ENCODE results near the gene HAO2. TPM values are rescaled to one million over a fixed set of nuclear protein-coding genes. Genes with fewer than 3 reads are reported as not detected.
"Not testable (repeated sequence)": the region's sequence is repeated elsewhere in the genome, so short reads cannot be mapped to it uniquely, and the experiment has no call there.

Gene HAO2
- polyA plus RNA-seq, 10 donors, result 0.16 to 0.39 (median 0.22) TPM; not detected in 5

DNA sequence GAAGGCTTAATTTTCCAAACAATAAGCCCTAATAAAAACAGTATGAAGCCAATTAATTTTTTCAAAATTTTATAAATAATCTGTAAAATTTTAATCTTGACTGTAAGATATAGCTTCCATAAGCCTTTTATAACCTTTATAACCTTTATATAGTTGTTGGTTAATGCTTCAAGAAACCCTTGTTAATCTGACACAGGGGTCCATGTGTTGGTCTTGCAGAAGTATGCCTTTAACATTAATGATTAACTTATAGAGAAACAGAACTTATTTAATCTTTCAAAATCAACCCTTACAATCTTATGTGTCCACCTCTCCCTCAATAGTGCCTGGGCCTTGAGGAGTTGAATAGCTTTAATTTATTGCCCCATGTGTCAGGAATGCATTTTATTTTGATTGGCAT, 23.2 kb upstream of the HAO2 start:
- DNase-seq, result no peak

DNA sequence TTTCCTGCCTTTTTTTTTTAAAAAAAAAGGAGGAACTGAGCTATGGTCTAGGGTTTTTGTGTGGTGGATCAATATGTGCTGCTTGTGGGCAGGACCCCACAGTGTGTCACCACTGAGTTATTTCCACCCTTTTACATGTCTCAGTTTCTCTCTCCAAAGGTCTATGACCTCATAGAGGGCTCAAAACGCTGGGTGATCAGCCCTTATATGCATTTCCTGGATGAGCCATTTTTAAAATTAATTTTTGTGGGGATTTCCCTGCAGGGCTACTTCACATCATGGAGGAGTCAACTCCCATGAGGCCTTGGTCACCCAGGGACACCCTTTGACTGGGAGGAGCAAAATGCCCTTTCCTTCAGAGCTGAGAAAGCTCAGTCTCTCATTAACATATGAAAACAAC, 20.7 kb upstream of the HAO2 start:
- no peak for DNase-seq

DNA sequence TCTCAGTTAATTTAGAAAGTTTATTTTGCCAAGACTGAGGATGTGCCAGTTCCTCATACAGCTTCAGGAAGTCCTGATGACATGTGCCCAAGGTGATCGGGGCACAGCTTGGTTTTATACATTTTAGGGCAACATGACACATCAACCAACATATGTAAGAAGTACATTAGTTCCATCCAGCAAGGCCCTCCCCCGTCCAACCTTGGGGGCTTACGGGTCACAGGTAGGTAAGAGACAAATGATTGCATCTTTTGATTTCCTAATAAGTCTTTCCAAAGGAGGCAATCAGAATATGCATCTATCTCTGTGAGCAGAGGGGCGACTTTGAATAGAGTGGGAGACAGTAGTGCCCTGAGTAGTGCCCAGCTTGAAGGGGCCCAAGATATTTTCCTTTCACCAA, 19.6 kb upstream of the HAO2 start:
- DNase-seq, result no peak

DNA sequence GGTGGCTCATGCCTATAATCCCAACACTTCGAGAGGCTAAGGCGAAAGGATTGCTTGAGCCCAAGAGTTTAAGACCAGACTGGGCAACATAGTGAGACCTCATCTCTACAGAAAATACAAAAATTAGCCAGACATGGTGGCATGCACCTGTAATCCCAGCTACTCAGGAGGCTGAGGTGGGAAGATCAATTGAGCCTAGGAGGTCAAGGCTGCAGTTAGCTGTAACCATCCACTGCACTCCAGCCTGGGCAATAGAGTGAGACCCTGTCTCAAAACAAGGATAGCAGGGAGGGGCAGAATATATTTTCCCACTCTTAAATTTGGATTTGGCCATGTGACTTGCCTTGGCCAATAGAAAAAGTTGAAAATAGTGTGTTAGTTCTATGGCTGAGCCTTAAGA, 17.7 kb upstream of the HAO2 start:
- DNase-seq, result not testable (repeated sequence)

DNA sequence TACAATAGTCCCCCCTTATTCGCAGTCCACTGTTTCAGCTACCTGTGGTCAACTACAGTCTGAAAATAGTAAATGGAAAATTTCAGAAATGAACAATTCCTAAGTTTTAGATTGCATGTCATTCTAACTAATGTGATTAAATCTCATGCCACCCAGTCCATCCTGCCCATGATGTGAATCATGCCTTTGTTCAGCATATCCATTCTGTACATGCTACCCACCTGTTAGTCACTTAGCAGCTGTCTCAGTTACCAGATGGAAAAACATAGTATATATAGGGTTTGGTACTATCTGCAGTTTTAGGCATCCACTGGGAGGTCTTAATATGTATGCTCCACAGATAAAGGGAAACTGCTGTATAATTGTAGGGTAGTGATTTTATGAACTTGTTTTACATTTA, 16.6 kb upstream of the HAO2 start:
- DNase-seq, result no peak

DNA sequence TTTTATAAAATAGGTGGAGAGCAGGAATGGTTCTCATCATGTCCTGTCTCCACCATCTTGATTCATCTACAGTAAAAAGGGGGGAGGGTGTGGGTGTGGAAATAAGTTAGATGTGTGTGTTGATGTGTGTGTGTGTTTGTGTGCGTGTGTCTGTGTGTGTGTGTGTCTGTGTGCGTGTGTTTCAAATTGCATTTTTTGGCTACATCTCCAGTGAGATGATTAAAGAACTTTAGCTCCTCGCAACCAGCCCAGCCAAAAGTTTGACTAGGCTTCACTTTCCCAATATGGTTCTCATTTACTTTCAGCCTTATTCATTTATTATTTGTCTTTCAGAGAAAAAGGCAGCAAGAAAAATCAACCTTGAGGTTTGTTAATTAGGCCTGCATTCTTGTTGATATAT, 14.7 kb upstream of the HAO2 start:
- no peak for DNase-seq

DNA sequence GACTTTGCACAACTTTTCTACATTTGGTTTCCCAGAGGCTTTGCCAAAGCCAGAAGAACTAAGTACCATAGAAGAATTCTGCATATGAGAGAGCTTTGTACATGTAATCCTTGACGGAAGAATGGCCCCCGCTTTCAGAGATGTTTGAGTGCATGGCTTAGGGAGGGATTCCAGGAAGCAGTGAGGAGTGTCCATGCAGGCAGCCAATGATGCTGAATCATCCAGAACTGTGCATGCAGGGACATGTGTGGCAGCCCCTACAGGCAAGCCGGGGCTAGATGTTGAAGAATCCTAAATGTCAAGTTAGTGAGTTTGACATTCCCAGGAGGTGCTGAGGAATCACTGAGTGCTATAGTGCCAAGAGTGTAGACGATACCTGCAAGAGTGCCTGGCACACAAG, 9.9 kb upstream of the HAO2 start:
- DNase-seq, result peak in 2 of 3 donors; percentile 16 to 52

DNA sequence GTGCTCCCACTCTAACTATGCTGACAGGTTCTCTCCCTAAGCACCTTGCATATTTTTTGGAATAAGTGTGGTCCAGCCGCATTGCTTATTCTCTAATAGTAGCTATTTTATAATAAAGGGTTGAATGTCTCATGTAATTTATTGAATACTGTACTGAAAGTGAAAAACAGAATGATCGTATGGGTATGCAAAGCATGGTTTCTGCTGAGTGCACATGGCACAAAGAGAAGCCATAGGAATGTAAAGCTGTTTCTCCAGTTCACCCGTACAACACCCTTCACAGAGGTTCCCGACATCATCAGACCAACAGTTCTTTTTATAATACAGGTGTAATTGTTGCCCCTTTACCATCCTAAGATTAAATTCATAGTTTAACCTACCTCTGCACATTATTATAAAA, 8.9 kb upstream of the HAO2 start:
- no peak for DNase-seq

DNA sequence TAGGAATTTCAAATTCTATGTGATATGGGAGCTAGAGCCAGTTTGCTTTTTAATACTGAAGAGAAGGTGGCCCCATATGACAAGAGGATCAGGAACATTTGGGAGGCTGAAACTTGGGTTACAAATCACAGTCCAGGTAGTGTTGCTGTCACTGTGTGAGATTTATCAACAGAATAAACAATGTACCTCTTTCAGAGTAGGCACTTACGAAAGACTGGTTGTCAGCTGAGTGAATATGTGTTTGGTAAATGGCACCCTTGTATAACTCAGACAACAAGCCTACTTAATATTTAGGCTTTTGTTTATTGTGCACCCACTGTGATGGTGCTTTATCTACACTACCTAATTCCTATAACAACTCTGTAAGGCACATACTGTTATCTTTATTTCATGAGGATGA, 7.4 kb upstream of the HAO2 start:
- DNase-seq, result no peak

DNA sequence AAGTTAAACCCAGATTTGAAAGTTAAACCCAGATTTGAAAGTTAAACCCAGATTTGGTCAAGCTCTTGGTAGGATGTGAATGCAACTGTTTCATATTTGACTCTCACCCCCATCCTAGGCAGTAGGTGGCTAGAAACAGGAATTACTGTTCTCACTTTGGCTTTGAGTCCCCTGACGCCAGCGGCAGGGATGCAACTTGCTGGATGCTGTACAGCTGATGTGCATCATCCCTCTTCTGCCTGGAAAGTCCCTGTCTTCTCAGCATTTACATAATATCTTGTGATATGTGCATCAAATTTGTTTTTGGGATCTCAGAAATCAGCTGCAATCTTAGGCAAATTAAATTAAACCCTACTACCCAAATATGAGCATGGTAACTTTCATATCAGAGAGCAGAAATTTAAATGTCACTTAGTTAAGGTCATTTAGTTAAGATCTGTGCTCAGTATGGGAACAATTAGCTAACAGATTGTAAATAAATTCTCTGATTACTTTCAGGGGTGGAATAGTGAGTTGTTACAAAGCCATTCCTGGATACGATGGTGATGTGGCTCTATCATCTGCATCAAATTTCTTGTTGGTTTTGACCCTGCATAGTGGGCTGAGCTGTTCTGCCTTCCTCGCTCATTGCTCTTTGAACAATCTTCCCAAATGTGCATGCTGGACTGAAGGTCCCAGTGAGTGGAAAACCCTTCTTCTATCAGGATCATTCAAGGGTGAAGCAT, 6.8 kb upstream of the HAO2 start:
- no peak for DNase-seq

DNA sequence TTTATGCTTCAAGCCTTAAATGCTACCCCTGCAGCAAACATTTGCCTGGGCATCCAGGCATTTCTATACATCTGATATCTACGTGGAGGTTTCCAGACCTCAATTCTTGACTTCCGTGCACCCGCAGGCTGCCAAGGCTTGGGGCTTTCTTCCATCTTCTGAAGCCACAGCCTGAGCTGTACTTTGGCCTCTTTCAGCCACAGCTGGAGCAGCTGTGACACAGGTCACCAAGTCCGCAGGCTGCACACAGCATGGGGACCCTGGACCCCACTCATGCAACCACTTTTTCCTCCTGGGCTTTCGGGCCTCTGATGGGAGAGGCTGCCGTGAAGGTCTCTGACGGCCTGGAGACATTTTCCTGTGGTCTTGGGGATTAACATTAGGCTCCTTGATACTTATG, 5.4 kb upstream of the HAO2 start:
- no peak for DNase-seq

DNA sequence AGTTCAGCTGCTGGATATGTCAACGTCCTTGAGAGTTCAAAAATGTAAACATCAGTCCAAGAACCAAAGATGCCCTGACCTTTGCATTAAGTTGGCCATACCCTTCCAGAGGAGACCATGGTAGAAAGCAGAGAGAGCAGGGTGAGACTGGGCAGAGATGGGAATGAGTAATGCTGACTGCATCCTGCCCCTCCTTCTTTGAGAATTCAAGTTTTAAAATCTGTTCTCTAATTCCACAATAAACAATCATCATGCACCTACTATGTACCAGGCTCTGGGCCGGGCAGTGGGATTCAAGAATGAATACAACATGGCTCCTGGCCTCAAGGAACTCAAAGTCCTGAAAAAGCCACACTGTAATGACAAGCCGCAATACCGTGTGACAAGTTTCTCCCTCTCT, 3.9 kb upstream of the HAO2 start:
- no peak for DNase-seq

DNA sequence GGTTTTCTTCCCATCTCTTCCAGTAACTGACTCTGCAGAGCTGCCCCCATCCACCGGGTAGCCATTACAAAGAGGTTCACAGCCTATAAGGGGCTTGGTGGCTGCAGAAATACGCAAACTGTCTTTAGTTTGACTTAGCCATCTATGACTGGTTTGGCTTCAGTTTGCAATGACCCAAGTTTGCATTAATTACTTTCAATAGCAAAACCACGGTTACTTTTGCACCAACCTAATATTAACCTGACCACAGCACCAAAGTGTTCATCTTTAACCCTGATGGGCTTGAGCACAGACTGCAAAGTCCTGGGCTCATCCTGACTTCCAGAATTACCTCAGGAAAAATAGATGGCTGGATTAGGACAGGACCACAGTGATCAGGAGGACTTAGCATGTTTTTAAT, 2.2 kb upstream of the HAO2 start:
- no peak for DNase-seq

DNA sequence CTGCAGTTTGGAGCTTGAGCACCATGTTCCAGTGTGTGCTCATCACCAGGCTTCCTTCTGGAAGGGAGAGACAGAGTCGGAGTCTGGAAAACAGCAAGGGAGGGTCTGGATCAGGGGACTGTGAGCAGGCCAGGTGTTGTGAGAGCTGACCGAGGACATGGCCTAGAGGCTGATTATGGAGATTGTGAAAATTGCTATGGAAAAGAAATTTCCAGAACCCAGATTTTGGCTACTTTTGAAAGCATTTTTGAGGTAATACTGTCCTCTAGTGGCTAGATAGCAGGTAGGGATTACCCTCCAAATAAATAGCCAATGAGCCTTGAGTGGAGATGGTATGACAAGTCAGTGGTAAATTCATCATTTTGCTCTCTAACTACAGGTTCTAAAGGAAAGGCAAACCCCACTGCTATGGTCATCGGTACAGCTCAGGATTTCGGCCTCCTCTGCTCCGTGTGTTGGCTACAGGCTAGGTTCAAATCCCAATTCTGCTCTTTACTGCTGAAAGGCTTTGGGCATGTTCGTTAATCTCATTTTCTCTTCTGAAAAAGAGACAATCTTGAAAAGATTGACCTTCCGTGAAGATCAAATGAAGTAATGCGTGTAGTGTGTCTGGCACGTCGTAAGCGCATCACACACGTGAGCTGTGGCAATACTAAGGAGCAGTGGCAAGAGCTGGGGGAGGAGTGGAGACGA, 1.0 kb upstream of the HAO2 start:
- DNase-seq, result peak; percentile 49 to 72 (median 51)

DNA sequence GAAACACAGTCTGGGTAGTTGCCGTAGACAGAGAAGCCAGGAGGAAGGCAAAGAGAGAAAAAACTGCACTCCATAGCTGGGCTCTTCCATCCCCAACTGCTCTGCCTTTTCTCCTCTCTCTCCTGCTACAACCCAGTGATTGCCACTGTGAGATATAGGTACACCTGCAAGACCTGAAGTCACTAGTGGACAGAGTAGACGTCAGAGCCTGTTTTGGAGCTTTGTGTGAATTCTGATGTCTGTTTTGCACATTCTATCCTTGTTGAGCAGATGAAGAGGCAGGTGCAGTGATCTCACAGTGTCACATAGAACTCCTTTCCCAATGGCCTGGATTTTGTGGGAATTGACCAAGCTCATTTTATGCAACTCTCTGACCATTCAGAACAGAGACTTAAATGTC, 2.2 kb downstream of the HAO2 start:
- no peak for DNase-seq

DNA sequence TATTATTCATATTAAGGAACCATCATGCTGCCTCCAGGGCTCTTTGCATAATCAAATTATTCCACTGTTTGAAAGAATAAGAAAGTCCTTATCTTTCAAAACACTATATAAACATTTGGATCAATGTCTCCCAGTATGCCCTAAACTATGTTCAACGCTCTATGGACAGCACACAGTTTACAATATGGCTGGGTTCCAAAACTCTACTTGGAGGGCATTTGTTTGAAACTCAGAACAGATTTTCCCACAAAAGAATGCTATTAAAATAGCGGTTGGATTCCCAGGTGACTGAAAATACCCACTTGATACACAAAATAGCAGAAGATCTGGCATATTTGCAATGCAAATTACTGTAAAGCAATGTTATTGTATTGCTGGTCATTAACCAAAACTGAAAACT, 3.2 kb downstream of the HAO2 start:
- DNase-seq, result no peak

DNA sequence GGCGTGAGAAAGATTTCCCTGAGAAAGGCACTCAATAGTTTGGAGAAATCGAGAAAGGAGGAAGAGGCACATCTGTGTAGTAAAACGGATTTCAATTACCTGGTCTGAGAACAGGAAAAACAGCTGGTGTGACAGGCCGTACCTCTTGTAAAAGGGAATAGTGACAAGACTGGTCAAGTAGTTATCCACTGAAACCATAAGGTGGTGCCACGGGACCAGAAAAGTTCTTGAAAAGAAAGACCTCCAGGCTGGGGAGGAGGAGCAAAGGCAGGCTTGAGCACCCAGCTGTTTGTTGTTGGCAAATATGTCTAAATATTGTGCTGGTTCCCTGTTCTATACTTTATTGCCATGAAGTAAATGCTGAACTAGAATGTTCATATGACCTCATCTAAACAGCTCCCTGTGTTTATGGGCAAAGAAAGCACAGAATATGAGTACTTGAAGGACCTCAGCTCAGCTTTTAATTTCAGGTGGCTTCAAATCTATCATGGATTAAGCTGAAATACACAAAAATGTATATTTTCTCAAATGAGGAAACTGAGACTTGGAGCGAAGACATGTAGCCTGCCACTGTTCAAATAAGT, 4.0 kb downstream of the HAO2 start:
- peak; percentile 47 to 79 (median 58) for DNase-seq

DNA sequence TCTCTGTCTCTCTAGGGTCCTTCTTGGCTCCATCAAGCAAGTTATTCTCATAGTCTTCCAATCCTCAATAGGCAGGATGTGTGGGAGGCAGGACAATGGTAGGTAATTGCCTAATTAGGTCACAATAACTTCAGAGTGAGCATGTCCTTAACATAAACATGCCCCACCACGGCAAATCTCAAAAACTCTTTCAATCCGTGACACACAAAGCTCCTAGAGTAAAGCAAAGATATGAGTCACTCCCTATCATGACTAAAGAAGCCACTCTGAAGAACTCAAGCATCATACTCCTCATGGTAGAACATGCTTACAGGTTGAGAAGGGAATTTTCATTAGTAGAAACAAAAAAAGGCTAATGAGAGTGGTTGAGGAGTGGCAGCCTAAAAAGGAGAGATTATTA, 4.9 kb downstream of the HAO2 start:
- DNase-seq, result no peak

DNA sequence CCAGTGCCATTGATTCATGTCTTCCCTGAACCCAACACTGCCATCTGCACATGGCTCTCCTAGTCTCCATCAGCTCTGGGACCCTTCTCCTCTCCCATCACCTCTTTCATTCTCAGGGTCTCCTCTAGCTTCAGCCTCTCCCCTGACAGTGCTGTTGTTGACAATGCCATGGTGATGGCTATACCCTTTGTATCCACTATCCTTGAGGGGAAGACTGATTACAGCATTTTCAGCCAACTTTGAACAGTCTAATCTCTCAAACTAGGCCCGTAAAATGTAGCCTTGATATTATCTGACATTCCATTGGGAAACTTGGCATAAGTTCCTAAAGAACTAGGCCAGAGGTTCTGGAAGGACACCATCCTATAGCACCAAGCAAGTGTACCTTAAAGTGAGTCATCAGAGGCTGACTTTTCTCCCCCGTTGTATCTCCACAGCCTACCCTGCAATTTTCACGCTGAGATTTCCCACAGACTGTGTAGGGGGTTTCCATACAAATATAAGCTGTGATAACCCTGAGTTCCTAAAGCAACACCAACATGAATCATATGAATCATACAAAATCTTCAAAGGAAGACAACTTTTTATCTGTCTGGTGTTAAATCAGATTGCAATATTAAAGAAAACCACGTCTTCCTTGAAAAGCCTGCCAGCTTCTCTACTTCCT, 5.8 kb downstream of the HAO2 start:
- no peak for DNase-seq

DNA sequence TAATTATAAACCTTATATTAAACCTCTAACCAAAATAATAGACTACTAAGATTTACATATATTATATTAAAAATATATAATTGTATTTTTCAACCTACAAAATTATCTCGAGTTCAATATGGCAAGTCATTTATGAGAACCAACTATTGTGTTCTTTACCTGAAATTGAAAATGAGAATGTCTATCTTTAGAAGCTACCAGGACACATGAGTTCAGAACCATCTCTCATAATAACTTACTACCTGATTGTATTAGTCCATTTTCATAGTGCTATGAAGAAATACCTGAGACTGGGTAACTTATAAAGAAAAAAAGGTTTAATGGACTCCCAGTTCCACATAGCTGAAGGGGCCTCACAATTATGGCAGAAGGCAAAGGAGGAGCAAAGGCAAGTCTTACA, 6.8 kb downstream of the HAO2 start:
- DNase-seq, result no peak

DNA sequence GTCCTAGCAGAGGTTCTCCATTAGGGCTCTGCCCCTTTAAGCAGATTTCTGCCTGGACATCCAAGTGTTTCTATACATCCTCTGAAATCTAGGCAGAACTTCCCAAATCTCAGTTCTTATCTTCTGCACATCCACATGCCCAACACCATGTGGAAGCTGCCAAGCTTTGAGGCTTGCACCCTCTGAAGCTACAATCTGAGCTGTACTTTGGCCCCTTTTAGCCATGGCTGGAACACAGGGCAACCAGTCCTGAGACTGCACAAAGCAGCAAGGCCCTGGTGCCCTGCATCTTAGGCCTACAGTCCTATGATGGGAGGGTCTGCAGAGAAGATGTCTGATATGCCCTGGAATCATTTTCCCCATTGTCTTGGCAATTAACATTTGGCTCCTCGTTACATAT, 8.0 kb downstream of the HAO2 start:
- no peak for DNase-seq

DNA sequence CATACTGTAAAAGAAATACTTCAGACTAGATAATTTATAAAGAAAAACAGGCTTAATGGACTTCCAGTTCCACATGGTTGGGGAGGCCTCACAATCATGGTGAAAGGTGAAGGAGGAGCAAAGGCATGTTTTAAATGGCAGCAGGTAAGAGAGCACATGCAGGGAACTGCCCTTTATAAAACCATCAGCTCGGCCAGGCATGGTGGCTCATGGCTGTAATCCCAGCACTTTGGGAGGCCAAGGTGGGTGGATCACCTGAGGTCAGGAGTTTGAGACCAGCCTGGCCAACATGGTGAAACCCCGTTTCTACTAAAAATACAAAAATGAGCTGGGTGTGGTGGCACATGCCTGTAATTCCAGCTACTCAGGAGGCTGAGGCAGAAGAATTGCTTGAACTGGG, 9.0 kb downstream of the HAO2 start:
- DNase-seq, result not testable (repeated sequence)

DNA sequence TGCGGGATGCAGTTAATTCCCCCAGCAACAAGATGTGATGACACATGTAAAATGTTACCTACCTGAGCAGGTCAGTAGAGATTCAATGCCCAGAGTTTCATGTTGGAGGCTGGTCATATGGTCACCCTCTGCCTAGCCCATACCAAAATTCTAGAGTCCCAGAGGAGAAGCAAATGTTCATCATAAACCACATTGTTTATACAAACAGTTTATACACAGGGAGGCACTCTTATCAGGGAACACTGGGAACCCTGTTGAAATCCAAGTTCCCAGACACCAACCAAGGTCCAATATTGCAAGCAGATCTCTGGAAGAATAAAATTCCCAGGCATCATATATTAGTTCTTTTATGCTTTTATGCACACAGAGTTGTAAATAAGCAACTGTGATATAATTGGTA, 10.5 kb downstream of the HAO2 start:
- no peak for DNase-seq

Data from muscle of back (tissue), 11 donors.